Lower leg skin (tissue), 4 donors: Measurements from ENCODE around the gene ORAI3. TPM values are rescaled to one million over a fixed set of nuclear protein-coding genes. Genes with fewer than 3 reads are reported as not detected.
"Not testable (repeated sequence)": the region's sequence is repeated elsewhere in the genome, so short reads cannot be mapped to it uniquely, and the experiment has no call there.

ENCODE experiments used
- DNase-seq, 2 donors: peaks; one replicate each; pipeline ENCODE4 v3.0.0-alpha.2; 2019; ENCODE audit warnings: low spot score in 2 of 2
- H3K4me3 ChIP-seq: fragments of 200-600 bp; sonication (generic); 2 replicates; pipeline ENCODE4 v1.5.1; 2017; ENCODE audit warnings: mild to moderate bottlenecking, low read depth; ENCODE audit not compliant: poor library complexity, severe bottlenecking
- POLR2A ChIP-seq, 2 donors: fragments of 450-650 bp; IDR thresholded peaks; one replicate each; pipeline ENCODE4 v1.6.1; 2016 to 2017; ENCODE audit warnings: antibody characterized with exemption in 2 of 2, mild to moderate bottlenecking in 1 of 2, moderate library complexity in 1 of 2
- WGBS, 2 donors: methylation state at CpG; one replicate each; pipeline ENCODE4 v1.1.5; 2018; 5-methylcytosine and 5-hydroxymethylcytosine counted together
- intact Hi-C: fragments of 100-400 bp; cut with DNase I; formaldehyde crosslinking; loops from one replicate; pipeline ENCODE4 v1.15.0; 2023; ENCODE audit warnings: low total_unique reads
- total RNA-seq, 4 donors: library from RNA; depleted of rRNA; stranded (reverse); fragments of >200 nt; gene quantifications; one replicate each; pipeline ENCODE4 v1.1.0, GENCODE V29; 2016
- TF ChIP-seq, protein P1 (sequence below), 3 donors: fragments of 450-650 bp; IDR thresholded peaks; one replicate each; pipeline ENCODE4 v1.5.1; 2016; ENCODE audit warnings: antibody characterized with exemption in 3 of 3, mild to moderate bottlenecking in 3 of 3, moderate library complexity in 2 of 3

ORAI3 gene
- total RNA-seq, 4 donors from 2014 or later: 22.9 to 37.7 (median 34.6) TPM

DNA sequence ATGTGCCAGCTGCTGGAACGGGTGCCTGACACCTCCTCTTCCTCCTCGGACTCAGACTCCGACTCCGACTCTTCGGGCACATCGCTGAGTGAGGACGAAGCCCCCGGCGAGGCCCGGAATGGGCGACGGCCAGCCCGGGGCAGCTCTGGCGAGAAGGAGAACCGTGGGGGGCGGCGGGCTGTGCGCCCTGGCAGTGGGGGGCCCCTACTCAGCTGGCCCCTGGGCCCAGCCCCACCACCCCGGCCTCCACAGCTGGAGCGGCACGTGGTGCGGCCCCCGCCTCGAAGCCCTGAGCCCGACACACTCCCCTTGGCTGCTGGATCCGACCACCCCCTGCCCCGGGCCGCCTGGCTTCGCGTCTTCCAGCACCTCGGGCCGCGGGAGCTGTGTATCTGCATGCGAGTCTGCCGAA, 18.7 kb upstream of the ORAI3 start:
- TF ChIP-seq, protein P1, sequence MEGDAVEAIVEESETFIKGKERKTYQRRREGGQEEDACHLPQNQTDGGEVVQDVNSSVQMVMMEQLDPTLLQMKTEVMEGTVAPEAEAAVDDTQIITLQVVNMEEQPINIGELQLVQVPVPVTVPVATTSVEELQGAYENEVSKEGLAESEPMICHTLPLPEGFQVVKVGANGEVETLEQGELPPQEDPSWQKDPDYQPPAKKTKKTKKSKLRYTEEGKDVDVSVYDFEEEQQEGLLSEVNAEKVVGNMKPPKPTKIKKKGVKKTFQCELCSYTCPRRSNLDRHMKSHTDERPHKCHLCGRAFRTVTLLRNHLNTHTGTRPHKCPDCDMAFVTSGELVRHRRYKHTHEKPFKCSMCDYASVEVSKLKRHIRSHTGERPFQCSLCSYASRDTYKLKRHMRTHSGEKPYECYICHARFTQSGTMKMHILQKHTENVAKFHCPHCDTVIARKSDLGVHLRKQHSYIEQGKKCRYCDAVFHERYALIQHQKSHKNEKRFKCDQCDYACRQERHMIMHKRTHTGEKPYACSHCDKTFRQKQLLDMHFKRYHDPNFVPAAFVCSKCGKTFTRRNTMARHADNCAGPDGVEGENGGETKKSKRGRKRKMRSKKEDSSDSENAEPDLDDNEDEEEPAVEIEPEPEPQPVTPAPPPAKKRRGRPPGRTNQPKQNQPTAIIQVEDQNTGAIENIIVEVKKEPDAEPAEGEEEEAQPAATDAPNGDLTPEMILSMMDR (IDR thresholded peaks at IDR 0.05): no peak
- no peak for TF ChIP-seq POLR2A (IDR thresholded peaks at IDR 0.05)
- H3K4me3 ChIP-seq: no peak overlapping the region
- DNase-seq: no peak
- 91 to 93% methylated on average over 28 to 35 of the region's 35 CpGs for WGBS, 2 donors
- intact Hi-C loops: no loop called here

DNA sequence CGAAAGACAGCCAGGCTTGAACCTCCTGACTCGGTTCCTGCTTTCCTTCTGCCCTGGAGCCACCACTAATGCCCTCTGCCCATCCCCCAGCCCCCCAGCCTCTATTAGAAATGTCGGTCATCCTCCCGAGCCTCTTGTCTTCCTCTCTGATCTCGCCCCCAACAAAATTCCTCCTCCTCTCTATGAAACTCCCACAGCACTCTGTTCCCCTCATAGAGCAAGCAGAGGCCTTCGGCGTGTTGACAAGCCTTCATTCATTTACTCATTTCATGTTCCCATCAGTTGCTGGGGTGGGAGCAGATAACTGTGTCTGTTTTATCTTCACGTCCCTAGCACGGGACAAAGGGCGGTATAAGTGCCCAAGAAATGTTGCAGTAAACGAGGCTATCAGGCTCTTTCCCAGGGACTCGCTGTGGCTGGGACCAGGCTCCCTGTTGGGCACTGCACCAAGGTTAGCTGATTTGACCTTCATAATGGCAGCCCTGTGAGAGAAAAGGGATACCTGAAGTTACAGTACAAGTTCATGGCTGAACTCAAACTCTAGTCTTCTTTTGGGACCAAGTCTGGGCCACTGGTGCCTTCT, 17.7 kb upstream of the ORAI3 start:
- intact Hi-C loops: no loop called here
- TF ChIP-seq POLR2A (IDR thresholded peaks at IDR 0.05): no peak
- TF ChIP-seq, protein P1 (IDR thresholded peaks at IDR 0.05): no peak
- DNase-seq: no peak
- no peak overlapping the region for H3K4me3 ChIP-seq
- WGBS, 2 donors: 73 to 75% methylated on average over 12 of the region's 12 CpGs

DNA sequence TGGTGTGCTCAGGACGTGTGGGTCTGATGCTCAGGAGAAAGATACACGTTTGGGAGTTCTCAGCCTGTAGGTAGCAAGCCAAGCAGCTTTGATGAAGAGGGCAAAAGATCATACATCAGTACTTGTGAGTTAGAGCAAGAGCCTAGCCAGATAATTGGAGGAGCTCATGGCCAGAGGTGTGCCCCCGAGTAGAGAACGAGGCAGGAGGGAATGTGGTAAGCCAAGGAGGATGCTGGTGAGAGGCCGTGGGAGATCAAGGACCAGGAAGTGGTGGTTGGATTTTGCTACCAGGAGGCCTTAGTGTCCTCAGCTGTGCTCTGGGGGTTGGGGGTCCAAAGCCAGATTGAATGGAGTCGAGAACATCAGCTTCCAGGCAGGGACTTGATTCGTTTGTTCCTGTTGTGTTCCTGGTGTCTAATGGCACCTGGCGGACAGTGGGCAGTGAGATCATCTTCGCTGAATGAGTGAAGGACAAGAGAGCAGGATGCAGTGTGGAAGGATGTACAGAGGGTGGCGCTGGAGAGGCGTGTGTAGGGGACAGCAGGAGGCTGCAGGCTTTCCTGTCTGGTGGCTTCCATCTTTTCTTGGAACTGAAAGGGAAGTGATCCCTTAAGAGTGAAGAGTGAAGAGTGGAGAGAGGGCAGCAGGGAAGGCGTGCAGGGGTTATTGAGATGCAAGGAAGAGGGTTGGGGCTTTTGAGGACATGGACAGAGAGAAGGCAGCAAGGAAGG, 13.9 kb upstream of the ORAI3 start:
- intact Hi-C loops: no loop called here
- H3K4me3 ChIP-seq: no peak overlapping the region
- peak in 1 of 2 donors; percentile 88 for DNase-seq
- TF ChIP-seq, protein P1 (IDR thresholded peaks at IDR 0.05): peak in 1 of 3 donors; percentile 61
- TF ChIP-seq POLR2A (IDR thresholded peaks at IDR 0.05): no peak
- WGBS, 2 donors: 63 to 67% methylated on average over 12 of the region's 12 CpGs

DNA sequence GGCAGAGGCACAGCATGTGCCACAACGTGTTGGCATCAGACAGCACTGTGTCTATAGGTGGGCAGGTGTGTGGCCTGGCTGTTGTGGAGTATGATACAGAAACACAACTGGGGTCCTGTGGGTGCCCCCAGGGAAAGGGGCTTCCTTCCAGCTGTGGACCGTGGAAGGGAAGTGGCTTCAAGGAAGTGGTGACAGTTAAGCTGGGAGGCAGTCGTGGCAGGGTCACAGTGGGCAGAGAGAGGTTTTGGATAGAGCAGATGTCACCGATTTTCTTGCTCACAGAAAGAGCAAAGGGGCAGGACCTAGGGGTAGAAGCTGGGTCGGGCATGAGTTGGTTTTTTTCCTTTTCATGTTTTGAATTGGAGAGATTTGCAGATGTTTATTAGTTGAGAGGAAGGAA, 11.2 kb upstream of the ORAI3 start:
- H3K4me3 ChIP-seq: no peak overlapping the region
- no peak for TF ChIP-seq POLR2A (IDR thresholded peaks at IDR 0.05)
- TF ChIP-seq, protein P1 (IDR thresholded peaks at IDR 0.05): no peak
- peak in 1 of 2 donors; percentile 82 for DNase-seq
- 44 to 47% methylated on average over 5 of the region's 5 CpGs for WGBS, 2 donors
- intact Hi-C loops: no loop called here

DNA sequence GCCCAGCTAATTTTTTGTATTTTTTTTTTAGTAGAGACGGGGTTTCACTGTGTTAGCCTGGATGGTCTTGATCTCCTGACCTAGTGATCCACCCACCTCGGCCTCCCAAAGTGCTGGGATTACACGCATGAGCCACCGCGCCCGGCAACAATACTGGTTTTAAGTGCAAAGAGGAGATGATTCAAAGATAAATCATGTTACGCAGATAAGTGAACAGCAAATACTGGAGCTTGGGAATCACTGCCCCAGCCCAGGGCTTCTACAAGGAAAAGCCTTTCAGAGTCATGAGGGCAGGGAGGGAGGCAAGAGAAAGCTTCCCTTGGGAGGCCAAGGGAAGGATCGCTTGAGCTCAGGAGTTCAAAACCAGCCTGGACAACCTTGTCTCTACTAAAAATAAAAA, 9.3 kb upstream of the ORAI3 start:
- DNase-seq, H3K4me3 ChIP-seq, intact Hi-C loops: not testable (repeated sequence)
- WGBS, 2 donors: 91 to 92% methylated on average over 8 of the region's 8 CpGs

DNA sequence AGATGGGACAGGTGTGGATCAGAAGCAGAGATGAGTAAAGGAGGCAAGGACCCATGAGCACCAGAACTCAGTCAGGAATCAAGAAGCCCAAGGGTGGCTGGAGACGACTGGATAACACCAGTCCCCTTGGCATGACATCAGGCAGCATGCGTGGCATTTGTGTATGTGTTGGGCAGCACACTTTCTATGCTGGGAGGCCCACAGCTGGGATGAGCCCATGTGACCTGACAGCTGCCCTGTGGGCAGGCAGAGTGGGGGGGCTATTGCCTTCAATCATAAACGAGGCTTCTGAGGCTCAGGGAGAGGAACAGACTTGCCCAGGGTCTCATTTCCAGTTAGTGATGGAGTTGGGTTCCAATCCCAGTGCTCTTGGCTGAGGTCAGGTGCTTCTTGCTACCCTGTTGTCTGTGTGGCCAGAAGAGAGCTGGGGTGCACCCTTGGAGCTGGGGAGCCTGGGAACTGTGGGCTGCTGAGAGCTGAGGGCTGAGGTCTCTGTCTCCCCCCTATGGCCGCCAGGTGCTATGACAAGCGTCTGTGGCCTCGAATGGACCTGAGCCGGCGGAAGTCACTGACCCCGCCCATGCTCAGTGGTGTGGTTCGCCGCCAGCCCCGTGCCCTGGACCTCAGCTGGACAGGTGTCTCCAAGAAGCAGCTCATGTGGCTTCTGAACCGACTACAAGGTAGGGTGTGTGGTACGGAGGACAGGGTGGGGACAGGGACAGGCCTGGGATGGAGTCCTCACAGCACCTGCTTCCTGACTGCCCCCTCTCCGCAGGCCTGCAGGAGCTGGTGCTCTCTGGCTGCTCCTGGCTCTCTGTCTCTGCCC, 7.1 kb upstream of the ORAI3 start:
- TF ChIP-seq, protein P1 (IDR thresholded peaks at IDR 0.05): peak in 1 of 3 donors; percentile 50
- TF ChIP-seq POLR2A (IDR thresholded peaks at IDR 0.05): no peak
- WGBS, 2 donors: 20 to 46% methylated on average over 5 to 14 of the region's 15 CpGs
- H3K4me3 ChIP-seq: no peak overlapping the region
- peak in 1 of 2 donors; percentile 94 for DNase-seq
- intact Hi-C loops: no loop called here
